Ishikawa (cell line): Measurements from ENCODE around the gene CHAF1B.

ENCODE experiments used
- CREB1 ChIP-seq: IDR thresholded peaks from 2 replicates; pipeline ENCODE4 v1.6.1; 2012; ENCODE audit warnings: low read depth
- EGR1 ChIP-seq: IDR thresholded peaks from 2 replicates; pipeline ENCODE4 v1.6.1; 2012
- NFIC ChIP-seq: IDR thresholded peaks from 2 replicates; pipeline ENCODE4 v1.6.1; 2012
- RAD21 ChIP-seq: IDR thresholded peaks from 2 replicates; pipeline ENCODE4 v1.6.1; 2012; ENCODE audit warnings: low read depth
- TAF1 ChIP-seq: IDR thresholded peaks from 2 replicates; pipeline ENCODE4 v1.6.1; 2012; ENCODE audit warnings: low read depth, mild to moderate bottlenecking
- TCF12 ChIP-seq: IDR thresholded peaks from 2 replicates; pipeline ENCODE4 v1.6.1; 2012; ENCODE audit warnings: low read depth
- TEAD4 ChIP-seq: IDR thresholded peaks from 2 replicates; pipeline ENCODE4 v1.6.1; 2012
- YY1 ChIP-seq: IDR thresholded peaks from 2 replicates; pipeline ENCODE4 v1.6.1; 2012; ENCODE audit warnings: low read depth
- TF ChIP-seq, protein P1 (sequence below): IDR thresholded peaks from 2 replicates; pipeline ENCODE4 v1.6.1; 2012
- TF ChIP-seq, protein P2 (sequence below): IDR thresholded peaks from 2 replicates; pipeline ENCODE4 v1.6.1; 2012; ENCODE audit warnings: low read depth, mild to moderate bottlenecking

DNA sequence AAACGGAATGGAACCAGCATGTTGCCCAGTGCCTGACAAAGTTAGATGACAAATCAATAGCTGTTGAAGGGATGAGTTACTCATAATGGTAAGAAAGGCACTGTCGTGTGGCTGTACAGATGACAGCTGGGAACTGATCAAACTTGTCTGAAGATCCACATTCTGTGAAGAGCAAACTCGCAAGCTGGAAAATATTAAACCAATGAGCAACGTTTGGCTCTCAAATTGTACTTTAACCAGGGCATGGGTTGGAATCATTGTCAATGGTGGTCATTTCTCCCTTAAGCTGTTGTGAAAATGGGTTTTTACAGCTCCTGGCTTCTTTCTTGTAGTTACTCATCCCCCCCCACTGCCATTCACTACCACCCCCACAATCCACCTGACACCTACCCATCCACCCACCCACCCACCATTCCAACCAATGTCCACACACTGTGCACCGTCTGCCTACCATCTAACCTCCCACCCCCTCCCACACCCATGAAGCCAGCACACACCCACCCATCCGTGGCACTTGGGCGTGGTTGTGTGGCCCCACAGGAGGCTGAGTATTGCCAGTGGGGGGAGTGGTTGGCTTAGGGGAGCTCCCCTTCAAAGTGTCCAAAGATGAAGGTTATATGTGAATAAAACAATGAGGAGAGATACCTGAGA, 48.0 kb downstream of the CHAF1B start:
- TF ChIP-seq YY1 (no peak), TCF12 (no peak), NFIC (no peak), RAD21 (no peak), EGR1 (no peak), TEAD4 (no peak), CREB1 (no peak), TAF1 (no peak)
- TF ChIP-seq, protein P1, sequence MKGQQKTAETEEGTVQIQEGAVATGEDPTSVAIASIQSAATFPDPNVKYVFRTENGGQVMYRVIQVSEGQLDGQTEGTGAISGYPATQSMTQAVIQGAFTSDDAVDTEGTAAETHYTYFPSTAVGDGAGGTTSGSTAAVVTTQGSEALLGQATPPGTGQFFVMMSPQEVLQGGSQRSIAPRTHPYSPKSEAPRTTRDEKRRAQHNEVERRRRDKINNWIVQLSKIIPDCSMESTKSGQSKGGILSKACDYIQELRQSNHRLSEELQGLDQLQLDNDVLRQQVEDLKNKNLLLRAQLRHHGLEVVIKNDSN: no peak
- TF ChIP-seq, protein P2, sequence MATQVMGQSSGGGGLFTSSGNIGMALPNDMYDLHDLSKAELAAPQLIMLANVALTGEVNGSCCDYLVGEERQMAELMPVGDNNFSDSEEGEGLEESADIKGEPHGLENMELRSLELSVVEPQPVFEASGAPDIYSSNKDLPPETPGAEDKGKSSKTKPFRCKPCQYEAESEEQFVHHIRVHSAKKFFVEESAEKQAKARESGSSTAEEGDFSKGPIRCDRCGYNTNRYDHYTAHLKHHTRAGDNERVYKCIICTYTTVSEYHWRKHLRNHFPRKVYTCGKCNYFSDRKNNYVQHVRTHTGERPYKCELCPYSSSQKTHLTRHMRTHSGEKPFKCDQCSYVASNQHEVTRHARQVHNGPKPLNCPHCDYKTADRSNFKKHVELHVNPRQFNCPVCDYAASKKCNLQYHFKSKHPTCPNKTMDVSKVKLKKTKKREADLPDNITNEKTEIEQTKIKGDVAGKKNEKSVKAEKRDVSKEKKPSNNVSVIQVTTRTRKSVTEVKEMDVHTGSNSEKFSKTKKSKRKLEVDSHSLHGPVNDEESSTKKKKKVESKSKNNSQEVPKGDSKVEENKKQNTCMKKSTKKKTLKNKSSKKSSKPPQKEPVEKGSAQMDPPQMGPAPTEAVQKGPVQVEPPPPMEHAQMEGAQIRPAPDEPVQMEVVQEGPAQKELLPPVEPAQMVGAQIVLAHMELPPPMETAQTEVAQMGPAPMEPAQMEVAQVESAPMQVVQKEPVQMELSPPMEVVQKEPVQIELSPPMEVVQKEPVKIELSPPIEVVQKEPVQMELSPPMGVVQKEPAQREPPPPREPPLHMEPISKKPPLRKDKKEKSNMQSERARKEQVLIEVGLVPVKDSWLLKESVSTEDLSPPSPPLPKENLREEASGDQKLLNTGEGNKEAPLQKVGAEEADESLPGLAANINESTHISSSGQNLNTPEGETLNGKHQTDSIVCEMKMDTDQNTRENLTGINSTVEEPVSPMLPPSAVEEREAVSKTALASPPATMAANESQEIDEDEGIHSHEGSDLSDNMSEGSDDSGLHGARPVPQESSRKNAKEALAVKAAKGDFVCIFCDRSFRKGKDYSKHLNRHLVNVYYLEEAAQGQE: no peak
